NOMO-1 treated with dmso at 0.1 percent for 144 hours (cell line): Measurements from ENCODE around the gene OR2T27.
A peak's percentile ranks its signal among the peaks of the same experiment; 100 is the strongest.
"Not testable (repeated sequence)": the region's sequence is repeated elsewhere in the genome, so short reads cannot be mapped to it uniquely, and the experiment has no call there.

Experiments used
- DNase-seq: peaks from one replicate; lab custom pipeline; 2025; ENCODE audit not compliant: unreplicated experiment; lab: John Stamatoyannopoulos, UW

The OR2T27 gene

GRCh38 chr1:248641583-248641982 is 13.7 kb downstream of the OR2T27 start:
- DNase-seq, result not testable (repeated sequence)

- not testable (repeated sequence) for DNase-seq
Observed at GRCh38 chr1:248640906-248641305, 14.4 kb downstream of the OR2T27 start.

GRCh38 chr1:248639652-248640051 is 15.7 kb downstream of the OR2T27 start:
- DNase-seq, result not testable (repeated sequence)

GRCh38 chr1:248636612-248637011 is 18.7 kb downstream of the OR2T27 start:
- not testable (repeated sequence) for DNase-seq

- DNase-seq, result not testable (repeated sequence)
Observed at GRCh38 chr1:248634991-248635390, 20.3 kb downstream of the OR2T27 start, which contains the start of gene OR2T11. Gene OR2T11, minus strand, starts transcription at chr1:248635091. Its CDS starts 7,963 bp downstream, at chr1:248627128.

GRCh38 chr1:248631354-248632008 is 23.8 kb downstream of the OR2T27 start:
- no peak for DNase-seq

GRCh38 chr1:248630551-248630950 is 24.8 kb downstream of the OR2T27 start:
- DNase-seq, result no peak

- no peak for DNase-seq
Observed at GRCh38 chr1:248627971-248628844, 27.1 kb downstream of the OR2T27 start.

GRCh38 chr1:248625971-248626370 is 29.4 kb downstream of the OR2T27 start:
- DNase-seq, result no peak

- DNase-seq, result no peak
Observed at GRCh38 chr1:248625166-248625565, 30.2 kb downstream of the OR2T27 start.

GRCh38 chr1:248622570-248623001 is 32.7 kb downstream of the OR2T27 start:
- DNase-seq, result peak; percentile 35

- DNase-seq, result no peak
Observed at GRCh38 chr1:248621770-248622169, 33.6 kb downstream of the OR2T27 start.

GRCh38 chr1:248618878-248619277 is 36.5 kb downstream of the OR2T27 start:
- peak; percentile 36 for DNase-seq

GRCh38 chr1:248618119-248618518 is 37.2 kb downstream of the OR2T27 start:
- DNase-seq, result no peak

GRCh38 chr1:248613742-248614141 is 41.6 kb downstream of the OR2T27 start:
- DNase-seq, result no peak

- peak; percentile 0 for DNase-seq
Observed at GRCh38 chr1:248611883-248612414, 43.4 kb downstream of the OR2T27 start.

- no peak for DNase-seq
Observed at GRCh38 chr1:248610301-248610700, 45.0 kb downstream of the OR2T27 start.
